ENCODE data around the gene BDKRB1.

Gene BDKRB1

GRCh38 chr14:96255501-96256366, at the start of gene BDKRB1:
BDKRB1 (plus strand) TSS chr14:96256210; CDS start chr14:96263683, 7,473 bp downstream.
- no peaks in the 10 kb centered on the region for H3K9me3 Mint-ChIP-seq
- no peak within 1 kb of the TSS for H3K27ac Mint-ChIP-seq
- no peak within 1 kb of the TSS for H3K4me3 Mint-ChIP-seq
- no peaks in the 10 kb centered on the region for H3K36me3 Mint-ChIP-seq (ENCODE audit: low read depth)
- no peaks in the 10 kb centered on the region for H3K4me1 Mint-ChIP-seq (ENCODE audit: low read depth)
- peaks cover 7% of the 10 kb centered on the region for H3K27me3 Mint-ChIP-seq (ENCODE audit: low read depth)
- DNase-seq (ENCODE audit: low spot score): no peak

DNA sequence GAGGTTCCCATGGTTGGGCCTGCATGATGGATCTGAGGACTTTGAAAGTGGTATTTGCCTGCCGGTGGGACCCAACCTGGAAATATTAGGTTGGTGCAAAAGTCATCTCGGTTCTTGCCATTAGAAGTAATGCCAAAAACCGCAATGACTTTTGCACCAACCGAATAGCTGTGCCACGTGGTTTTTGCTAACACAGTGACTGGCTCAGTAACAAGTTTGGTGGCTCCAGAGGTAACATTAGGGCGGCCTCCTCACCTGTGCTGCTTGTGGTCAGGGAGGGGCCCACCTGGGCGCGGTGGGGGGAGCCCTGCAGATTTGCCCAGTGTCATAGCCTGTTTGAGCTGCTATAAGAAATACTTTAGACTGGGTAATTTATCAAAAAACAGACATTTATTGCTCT, 49.5 kb upstream of the BDKRB1 start:
- no peaks in the 10 kb centered on the region for H3K36me3 Mint-ChIP-seq (ENCODE audit: low read depth)
- no peak overlapping the region for H3K4me3 Mint-ChIP-seq
- no peak for DNase-seq (ENCODE audit: low spot score)
- no peak overlapping the region for H3K27ac Mint-ChIP-seq
- no peaks in the 10 kb centered on the region for H3K4me1 Mint-ChIP-seq (ENCODE audit: low read depth)
- H3K27me3 Mint-ChIP-seq (ENCODE audit: low read depth): peaks cover 22% of the 10 kb centered on the region
- no peaks in the 10 kb centered on the region for H3K9me3 Mint-ChIP-seq

- Mint-ChIP-seq H3K36me3 (ENCODE audit: low read depth) (no peaks in the 10 kb centered on the region), H3K4me3 (no peak overlapping the region), H3K27me3 (ENCODE audit: low read depth) (peaks cover 18% of the 10 kb centered on the region), H3K27ac (no peak overlapping the region), H3K9me3 (peaks cover 12% of the 10 kb centered on the region), H3K4me1 (ENCODE audit: low read depth) (no peaks in the 10 kb centered on the region)
- no peak for DNase-seq (ENCODE audit: low spot score)
Observed at GRCh38 chr14:96207686-96208085, 48.3 kb upstream of the BDKRB1 start.

DNA sequence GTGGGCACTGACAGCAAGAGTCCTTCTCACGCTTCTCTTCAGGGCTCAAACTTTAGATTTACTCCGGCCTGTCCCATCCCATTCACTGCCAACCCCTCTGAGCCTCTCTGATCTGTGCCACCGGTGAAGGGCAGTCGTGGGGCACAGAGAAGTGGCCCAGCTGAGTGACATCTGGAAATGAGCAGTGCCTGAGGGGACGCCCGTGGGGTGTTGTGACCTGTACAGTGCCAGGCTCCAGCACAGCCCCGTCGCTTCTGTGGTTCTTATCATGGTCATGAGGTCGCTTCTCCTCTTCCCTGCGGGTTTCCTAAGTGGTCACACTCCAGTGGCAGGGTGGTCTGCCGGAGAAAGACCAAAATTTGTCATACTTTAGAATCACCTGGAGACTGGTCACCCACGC, 47.3 kb upstream of the BDKRB1 start:
- H3K27me3 Mint-ChIP-seq (ENCODE audit: low read depth): peaks cover 11% of the 10 kb centered on the region
- no peak for DNase-seq (ENCODE audit: low spot score)
- H3K9me3 Mint-ChIP-seq: peaks cover 13% of the 10 kb centered on the region
- no peaks in the 10 kb centered on the region for H3K4me1 Mint-ChIP-seq (ENCODE audit: low read depth)
- no peak overlapping the region for H3K4me3 Mint-ChIP-seq
- no peak overlapping the region for H3K27ac Mint-ChIP-seq
- no peaks in the 10 kb centered on the region for H3K36me3 Mint-ChIP-seq (ENCODE audit: low read depth)

GRCh38 chr14:96212140-96212539, 43.9 kb upstream of the BDKRB1 start:
- Mint-ChIP-seq H3K27ac (no peak overlapping the region), H3K36me3 (ENCODE audit: low read depth) (no peaks in the 10 kb centered on the region), H3K4me1 (ENCODE audit: low read depth) (no peaks in the 10 kb centered on the region), H3K27me3 (ENCODE audit: low read depth) (no peaks in the 10 kb centered on the region), H3K9me3 (peaks cover 13% of the 10 kb centered on the region), H3K4me3 (no peak overlapping the region)
- DNase-seq (ENCODE audit: low spot score): no peak

- H3K36me3 Mint-ChIP-seq (ENCODE audit: low read depth): no peaks in the 10 kb centered on the region
- no peak overlapping the region for H3K27ac Mint-ChIP-seq
- H3K4me1 Mint-ChIP-seq (ENCODE audit: low read depth): no peaks in the 10 kb centered on the region
- H3K9me3 Mint-ChIP-seq: peaks cover 13% of the 10 kb centered on the region
- no peaks in the 10 kb centered on the region for H3K27me3 Mint-ChIP-seq (ENCODE audit: low read depth)
- no peak overlapping the region for H3K4me3 Mint-ChIP-seq
- no peak for DNase-seq (ENCODE audit: low spot score)
Observed at GRCh38 chr14:96212896-96213295, 43.1 kb upstream of the BDKRB1 start.

- Mint-ChIP-seq H3K4me3 (no peak overlapping the region), H3K36me3 (ENCODE audit: low read depth) (no peaks in the 10 kb centered on the region), H3K4me1 (ENCODE audit: low read depth) (no peaks in the 10 kb centered on the region), H3K27ac (no peak overlapping the region), H3K27me3 (ENCODE audit: low read depth) (no peaks in the 10 kb centered on the region), H3K9me3 (peaks cover 13% of the 10 kb centered on the region)
- DNase-seq (ENCODE audit: low spot score): no peak
Observed at GRCh38 chr14:96213871-96214465, 42.0 kb upstream of the BDKRB1 start.

DNA sequence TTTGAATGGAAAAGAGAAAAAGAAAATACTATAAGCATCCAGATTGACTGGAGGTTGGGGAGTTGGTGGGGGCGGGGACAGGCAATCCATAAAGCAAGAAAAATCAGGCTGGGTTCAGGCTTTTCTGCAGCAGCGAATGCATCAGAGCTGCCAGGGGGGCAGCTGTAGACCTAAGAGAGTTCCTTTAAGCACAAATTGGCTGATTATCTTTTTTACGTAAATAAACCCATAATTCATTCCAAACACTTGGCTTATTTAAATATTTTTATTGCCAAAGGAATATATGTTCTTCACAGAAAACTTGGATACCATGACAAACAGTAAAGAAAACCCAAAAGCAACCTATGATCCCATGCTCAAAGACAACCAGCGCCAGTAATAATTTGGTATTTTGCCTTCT, 41.2 kb upstream of the BDKRB1 start:
- Mint-ChIP-seq H3K36me3 (ENCODE audit: low read depth) (no peaks in the 10 kb centered on the region), H3K9me3 (peaks cover 13% of the 10 kb centered on the region), H3K27ac (no peak overlapping the region), H3K27me3 (ENCODE audit: low read depth) (no peaks in the 10 kb centered on the region), H3K4me3 (no peak overlapping the region), H3K4me1 (ENCODE audit: low read depth) (no peaks in the 10 kb centered on the region)
- DNase-seq (ENCODE audit: low spot score): no peak

DNA sequence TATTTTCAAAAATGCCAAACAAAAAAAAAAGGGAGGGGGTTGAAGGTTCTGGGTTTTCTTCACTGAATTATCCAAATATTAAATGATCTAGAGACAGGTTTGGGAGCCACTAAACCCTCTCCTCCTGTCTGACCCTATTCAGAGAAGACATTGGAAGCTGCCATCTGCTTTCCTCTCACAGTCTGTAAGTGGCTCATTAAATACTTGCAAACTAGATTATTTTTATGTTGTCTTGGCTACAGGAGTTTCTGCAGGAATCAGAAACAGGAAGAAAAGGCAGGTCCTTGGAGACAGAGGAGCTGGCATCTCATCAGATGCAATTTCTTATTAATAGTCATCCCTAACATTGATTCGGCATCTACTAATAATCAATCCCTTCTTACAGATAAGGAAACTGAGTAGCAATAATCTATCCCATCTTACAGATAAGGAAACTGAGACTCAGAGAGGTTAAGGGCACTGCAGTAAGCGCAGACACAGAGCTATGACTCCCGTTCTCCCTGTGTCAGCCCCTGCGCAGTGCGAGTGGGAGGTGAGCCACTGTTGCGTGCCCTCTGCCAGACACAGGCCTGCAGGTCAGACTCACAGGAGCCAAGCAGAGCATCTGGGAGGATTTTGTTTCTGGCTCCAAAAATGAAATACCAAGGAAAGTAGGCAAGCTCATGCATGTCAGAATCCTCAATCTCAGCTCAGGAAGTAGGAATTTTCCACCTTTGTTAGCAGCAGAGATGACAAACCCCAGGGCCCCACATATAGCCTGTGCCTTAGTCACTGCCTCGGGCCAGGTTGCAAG, 40.4 kb upstream of the BDKRB1 start:
- H3K27me3 Mint-ChIP-seq (ENCODE audit: low read depth): no peaks in the 10 kb centered on the region
- H3K27ac Mint-ChIP-seq: no peak overlapping the region
- no peak for DNase-seq (ENCODE audit: low spot score)
- H3K36me3 Mint-ChIP-seq (ENCODE audit: low read depth): no peaks in the 10 kb centered on the region
- no peaks in the 10 kb centered on the region for H3K4me1 Mint-ChIP-seq (ENCODE audit: low read depth)
- peaks cover 13% of the 10 kb centered on the region for H3K9me3 Mint-ChIP-seq
- H3K4me3 Mint-ChIP-seq: no peak overlapping the region

DNA sequence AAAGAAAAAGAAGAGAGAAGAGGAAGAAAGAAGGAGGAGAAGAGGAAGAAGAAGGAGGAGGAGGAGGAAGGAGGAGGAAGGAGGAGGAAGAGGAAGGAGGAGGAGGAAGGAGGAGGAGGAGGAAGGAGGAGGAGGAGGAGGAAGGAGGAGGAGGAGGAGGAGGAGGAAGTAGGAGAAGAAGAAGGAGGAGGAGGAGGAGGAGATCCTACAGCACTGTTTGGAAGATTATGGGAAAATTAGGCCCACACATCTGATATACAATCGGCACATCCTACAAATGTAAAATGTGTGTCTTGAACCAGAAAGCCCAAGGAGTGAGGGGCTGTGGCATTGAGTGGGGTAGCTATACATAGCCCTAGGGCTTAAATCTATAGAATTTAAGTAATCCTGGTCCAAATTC, 39.4 kb upstream of the BDKRB1 start:
- Mint-ChIP-seq H3K4me1 (ENCODE audit: low read depth) (no peaks in the 10 kb centered on the region), H3K9me3 (peaks cover 12% of the 10 kb centered on the region), H3K4me3 (no peak overlapping the region), H3K36me3 (ENCODE audit: low read depth) (no peaks in the 10 kb centered on the region), H3K27ac (no peak overlapping the region), H3K27me3 (ENCODE audit: low read depth) (no peaks in the 10 kb centered on the region)
- DNase-seq (ENCODE audit: low spot score): no peak

- H3K9me3 Mint-ChIP-seq: peaks cover 4% of the 10 kb centered on the region
- no peak for DNase-seq (ENCODE audit: low spot score)
- H3K4me1 Mint-ChIP-seq (ENCODE audit: low read depth): no peaks in the 10 kb centered on the region
- H3K27ac Mint-ChIP-seq: no peak overlapping the region
- H3K4me3 Mint-ChIP-seq: no peak overlapping the region
- no peaks in the 10 kb centered on the region for H3K27me3 Mint-ChIP-seq (ENCODE audit: low read depth)
- no peaks in the 10 kb centered on the region for H3K36me3 Mint-ChIP-seq (ENCODE audit: low read depth)
Observed at GRCh38 chr14:96217376-96217913, 38.6 kb upstream of the BDKRB1 start.

- Mint-ChIP-seq H3K27ac (no peak overlapping the region), H3K4me3 (no peak overlapping the region), H3K9me3 (no peaks in the 10 kb centered on the region), H3K4me1 (ENCODE audit: low read depth) (no peaks in the 10 kb centered on the region), H3K36me3 (ENCODE audit: low read depth) (no peaks in the 10 kb centered on the region), H3K27me3 (ENCODE audit: low read depth) (no peaks in the 10 kb centered on the region)
- DNase-seq (ENCODE audit: low spot score): no peak
Observed at GRCh38 chr14:96221109-96221650, 34.8 kb upstream of the BDKRB1 start.

DNA sequence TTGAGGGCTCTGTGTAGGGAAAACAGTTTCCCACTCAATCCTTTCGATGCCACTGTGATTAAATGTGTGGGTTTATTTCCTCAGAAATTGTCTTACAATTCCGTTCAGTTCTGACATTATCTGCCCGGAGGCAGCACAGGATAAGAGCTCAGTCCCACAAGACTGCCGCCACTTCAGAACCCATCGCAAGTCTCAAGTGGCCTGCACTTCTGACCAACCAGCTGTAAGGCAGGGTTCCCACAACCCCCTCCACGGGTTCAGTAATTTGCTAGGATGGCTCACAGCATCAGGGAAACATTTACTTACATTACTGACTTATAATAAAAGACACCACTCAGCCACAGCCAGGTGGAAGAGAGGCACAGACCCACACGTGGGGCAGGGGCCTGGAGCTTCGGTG, 34.2 kb upstream of the BDKRB1 start:
- no peaks in the 10 kb centered on the region for H3K9me3 Mint-ChIP-seq
- no peak overlapping the region for H3K4me3 Mint-ChIP-seq
- no peak for DNase-seq (ENCODE audit: low spot score)
- no peaks in the 10 kb centered on the region for H3K36me3 Mint-ChIP-seq (ENCODE audit: low read depth)
- no peaks in the 10 kb centered on the region for H3K4me1 Mint-ChIP-seq (ENCODE audit: low read depth)
- no peaks in the 10 kb centered on the region for H3K27me3 Mint-ChIP-seq (ENCODE audit: low read depth)
- H3K27ac Mint-ChIP-seq: no peak overlapping the region
